PC-9 (cell line): ENCODE results near the gene DLK1. TPM values are rescaled to one million over a fixed set of nuclear protein-coding genes. Genes with fewer than 3 reads are reported as not detected.

Source experiments
- BruUV-seq: library from RNA; stranded (reverse); fragments of 400-500 nt; replicated peaks from 2 replicates; lab custom pipeline; 2021; lab: Mats Ljungman, UMichigan
- CTCF ChIA-PET: fragments of 300-600 bp; sonication (Branson Sonifier 250); formaldehyde crosslinking; loops from one replicate; lab custom pipeline; 2022; ENCODE audit warnings: antibody characterized with exemption; lab: Charles Lee
- POLR2A ChIA-PET: fragments of 300-600 bp; sonication (Branson Sonifier 250); formaldehyde crosslinking; loops from one replicate; lab custom pipeline; 2022; ENCODE audit warnings: antibody characterized with exemption; ENCODE audit not compliant: unreplicated experiment; lab: Charles Lee
- DNase-seq, 2 experiments: peaks; one replicate each; pipeline versions ENCODE4 v3.0.0 to v3.0.0-alpha.2; 2015 to 2022; ENCODE audit warnings: mixed read lengths in 1 of 2
- H2AFZ ChIP-seq: fragments of 200-600 bp; sonication (generic); 2 replicates; pipeline ENCODE4 v1.8.1; 2017; ENCODE audit warnings: antibody characterized with exemption
- H3F3A ChIP-seq: fragments of 200-600 bp; sonication (generic); 2 replicates; pipeline ENCODE4 v1.8.1; 2017; ENCODE audit warnings: antibody characterized with exemption, mild to moderate bottlenecking, low read depth; ENCODE audit not compliant: insufficient read depth
- H3K27ac ChIP-seq: fragments of 200-600 bp; sonication (generic); 2 replicates; pipeline ENCODE4 v1.6.1; 2016; ENCODE audit warnings: mixed run types
- H3K27me3 ChIP-seq: fragments of 200-600 bp; sonication (generic); 2 replicates; pipeline ENCODE4 v1.6.1; 2016; ENCODE audit warnings: low read depth, mixed run types; ENCODE audit not compliant: insufficient read depth
- H3K36me3 ChIP-seq: fragments of 200-600 bp; sonication (generic); 2 replicates; pipeline ENCODE4 v1.6.1; 2016; ENCODE audit warnings: low read depth, mixed run types
- H3K4me1 ChIP-seq: fragments of 200-600 bp; sonication (generic); replicated peaks from 2 replicates; pipeline ENCODE4 v1.6.1; 2016; ENCODE audit warnings: mixed run types; ENCODE audit not compliant: insufficient read depth
- H3K4me2 ChIP-seq: fragments of 200-600 bp; sonication (generic); 2 replicates; pipeline ENCODE4 v1.6.1; 2017; ENCODE audit warnings: mixed run types
- H3K4me3 ChIP-seq: fragments of 200-600 bp; sonication (generic); 2 replicates; pipeline ENCODE4 v1.6.1; 2016; ENCODE audit warnings: mixed run types
- H3K79me2 ChIP-seq: fragments of 200-600 bp; sonication (generic); 2 replicates; pipeline ENCODE4 v1.6.1; 2017; ENCODE audit warnings: low read depth, mixed run types
- H3K9me2 ChIP-seq: fragments of 200-600 bp; sonication (generic); 2 replicates; pipeline ENCODE4 v1.8.1; 2017; ENCODE audit warnings: mild to moderate bottlenecking; ENCODE audit not compliant: insufficient read depth
- H3K9me3 ChIP-seq: fragments of 200-600 bp; sonication (generic); 2 replicates; pipeline ENCODE4 v1.8.1; 2016; ENCODE audit warnings: low read depth; ENCODE audit not compliant: insufficient read depth
- H4K20me1 ChIP-seq: fragments of 200-600 bp; sonication (generic); 2 replicates; pipeline ENCODE4 v1.8.1; 2017; ENCODE audit not compliant: insufficient read depth
- EZH2 ChIP-seq: fragments of 200-600 bp; sonication (generic); IDR thresholded peaks from 2 replicates; pipeline ENCODE4 v1.8.0; 2017; ENCODE audit warnings: antibody characterized with exemption, low read depth
- intact Hi-C: fragments of 100-400 bp; cut with micrococcal nuclease; formaldehyde crosslinking; loops from one replicate; pipeline ENCODE4 v1.10.0; 2022; ENCODE audit not compliant: unreplicated experiment
- total RNA-seq: library from RNA; stranded (reverse); gene quantifications from 2 replicates; pipeline ENCODE4 v1.2.3, GENCODE V29; 2021
- TF ChIP-seq, protein P1 (sequence below): fragments of 200-600 bp; sonication (generic); conservative IDR thresholded peaks from 2 replicates; pipeline ENCODE4 v1.6.1; 2017; ENCODE audit warnings: mixed run types, antibody characterized with exemption, mild to moderate bottlenecking, moderate library complexity

Gene DLK1
- total RNA-seq, 1 experiment from 2014 or later = not detected

DNA sequence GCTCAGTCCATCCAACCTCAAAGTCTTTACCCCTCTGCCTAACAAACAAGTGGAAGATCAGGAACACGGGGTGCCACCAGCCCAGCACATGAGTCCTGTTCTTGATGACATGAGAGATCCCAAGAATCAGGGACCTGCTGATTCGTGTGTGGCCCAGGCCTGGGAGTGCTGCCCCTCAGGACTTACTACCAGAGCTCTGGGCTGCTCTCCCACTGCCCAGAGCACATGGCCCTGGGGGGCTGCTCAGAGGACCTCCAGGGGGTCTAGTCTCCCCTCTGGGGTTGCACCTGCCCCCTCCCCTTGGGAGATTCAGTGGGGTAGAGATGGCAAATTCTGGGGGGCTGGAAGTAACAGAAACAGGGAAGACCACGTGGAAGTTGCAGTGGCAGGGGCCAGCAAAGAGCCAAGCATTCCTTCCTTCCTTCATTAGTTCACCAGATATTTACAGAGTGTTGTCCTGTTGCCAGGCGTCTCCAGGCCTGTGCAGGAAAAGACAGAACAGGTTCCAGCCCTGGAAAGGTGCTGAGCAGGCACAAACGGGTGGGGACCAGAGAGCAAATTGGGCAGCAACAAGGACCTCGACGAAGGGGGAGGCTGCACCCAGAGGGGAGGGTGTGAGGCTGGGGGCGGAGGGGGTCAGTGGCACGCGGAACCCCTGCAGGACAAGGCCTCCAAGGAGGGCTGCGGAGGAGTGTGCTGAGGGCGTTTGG, 54.1 kb downstream of the DLK1 start:
- CTCF ChIA-PET = no interaction called here
- peaks cover 77% of the 10 kb centered on the region for H3K27me3 ChIP-seq
- POLR2A ChIA-PET = no interaction called here

GRCh38 chr14:100781952-100782351, 55.3 kb downstream of the DLK1 start:
- POLR2A ChIA-PET = no interaction called here
- CTCF ChIA-PET = no interaction called here
- H4K20me1 ChIP-seq = no peaks in the 10 kb centered on the region
- no TSS peak for BruUV-seq
- no peaks in the 10 kb centered on the region for H3K79me2 ChIP-seq
- H3K4me1 ChIP-seq = no peaks in the 10 kb centered on the region
- no peak for DNase-seq
- no peaks in the 10 kb centered on the region for H3K9me3 ChIP-seq
- no peak overlapping the region for H3K4me3 ChIP-seq
- peaks cover 71% of the 10 kb centered on the region for H3K27me3 ChIP-seq
- no peak overlapping the region for H2AFZ ChIP-seq
- H3K9me2 ChIP-seq = no peaks in the 10 kb centered on the region
- intact Hi-C loops = no loop called here
- H3K27ac ChIP-seq = no peak overlapping the region
- no peaks in the 10 kb centered on the region for H3F3A ChIP-seq
- no peak for TF ChIP-seq EZH2
- H3K36me3 ChIP-seq = no peaks in the 10 kb centered on the region
- no peak overlapping the region for H3K4me2 ChIP-seq

More for the DNA sequence above, 54.1 kb downstream of the DLK1 start:
- no peak for DNase-seq
- Histone ChIP-seq H3K4me1 (no peaks in the 10 kb centered on the region), H3K4me2 (no peak overlapping the region), H3K4me3 (no peak overlapping the region), H3K27ac (no peak overlapping the region), H3K9me3 (no peaks in the 10 kb centered on the region), H3F3A (no peaks in the 10 kb centered on the region), H4K20me1 (no peaks in the 10 kb centered on the region), H3K9me2 (no peaks in the 10 kb centered on the region), H2AFZ (no peak overlapping the region), H3K79me2 (no peaks in the 10 kb centered on the region), H3K36me3 (no peaks in the 10 kb centered on the region)
- TF ChIP-seq, protein P1, sequence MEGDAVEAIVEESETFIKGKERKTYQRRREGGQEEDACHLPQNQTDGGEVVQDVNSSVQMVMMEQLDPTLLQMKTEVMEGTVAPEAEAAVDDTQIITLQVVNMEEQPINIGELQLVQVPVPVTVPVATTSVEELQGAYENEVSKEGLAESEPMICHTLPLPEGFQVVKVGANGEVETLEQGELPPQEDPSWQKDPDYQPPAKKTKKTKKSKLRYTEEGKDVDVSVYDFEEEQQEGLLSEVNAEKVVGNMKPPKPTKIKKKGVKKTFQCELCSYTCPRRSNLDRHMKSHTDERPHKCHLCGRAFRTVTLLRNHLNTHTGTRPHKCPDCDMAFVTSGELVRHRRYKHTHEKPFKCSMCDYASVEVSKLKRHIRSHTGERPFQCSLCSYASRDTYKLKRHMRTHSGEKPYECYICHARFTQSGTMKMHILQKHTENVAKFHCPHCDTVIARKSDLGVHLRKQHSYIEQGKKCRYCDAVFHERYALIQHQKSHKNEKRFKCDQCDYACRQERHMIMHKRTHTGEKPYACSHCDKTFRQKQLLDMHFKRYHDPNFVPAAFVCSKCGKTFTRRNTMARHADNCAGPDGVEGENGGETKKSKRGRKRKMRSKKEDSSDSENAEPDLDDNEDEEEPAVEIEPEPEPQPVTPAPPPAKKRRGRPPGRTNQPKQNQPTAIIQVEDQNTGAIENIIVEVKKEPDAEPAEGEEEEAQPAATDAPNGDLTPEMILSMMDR = no peak
- TF ChIP-seq EZH2 = no peak
- BruUV-seq = no TSS peak
- intact Hi-C loops = no loop called here

GRCh38 chr14:100782516-100783320, 56.0 kb downstream of the DLK1 start:
- ChIA-PET POLR2A (no interaction called here), CTCF (no interaction called here)
- Histone ChIP-seq H3K36me3 (no peaks in the 10 kb centered on the region), H3F3A (no peaks in the 10 kb centered on the region), H3K9me2 (no peaks in the 10 kb centered on the region), H3K4me1 (no peaks in the 10 kb centered on the region), H3K79me2 (no peaks in the 10 kb centered on the region), H3K27me3 (peaks cover 63% of the 10 kb centered on the region), H2AFZ (no peak overlapping the region), H3K9me3 (no peaks in the 10 kb centered on the region), H4K20me1 (no peaks in the 10 kb centered on the region), H3K4me2 (no peak overlapping the region), H3K27ac (no peak overlapping the region), H3K4me3 (no peak overlapping the region)
- DNase-seq = no peak
- no TSS peak for BruUV-seq
- TF ChIP-seq, protein P1 = no peak
- no peak for TF ChIP-seq EZH2
- intact Hi-C loops = no loop called here
